Measurements from ENCODE around the gene LETMD1. TPM values are rescaled to one million over a fixed set of nuclear protein-coding genes. Genes with fewer than 3 reads are reported as not detected.

Gene LETMD1
- total RNA-seq, 3 donors from 2014 or later: 40.6 to 47.6 (median 42.5) TPM

DNA sequence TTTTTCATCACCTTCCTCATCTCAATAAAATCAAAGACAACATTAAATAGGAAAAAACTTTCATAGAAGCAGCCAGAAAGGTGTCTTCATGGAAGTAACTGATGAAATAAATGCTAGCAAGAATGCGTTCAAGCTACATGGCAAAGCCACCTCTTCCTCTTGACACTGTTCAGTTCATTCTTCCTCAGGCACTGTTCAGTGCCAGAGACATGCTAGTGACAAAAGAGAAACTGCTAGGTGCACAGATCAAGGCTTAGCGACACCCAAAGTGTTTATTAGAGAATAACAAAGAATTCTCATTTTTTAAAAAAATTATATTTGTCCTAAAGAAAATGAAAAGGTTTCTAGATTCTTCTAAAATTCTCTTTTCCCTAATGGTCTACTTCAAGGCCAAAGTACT lies 29.2 kb upstream of the LETMD1 start:
- no peak for DNase-seq
- Mint-ChIP-seq H3K36me3 (ENCODE audit: insufficient read depth) (no peaks in the 10 kb centered on the region), H3K27me3 (ENCODE audit: low read depth) (no peaks in the 10 kb centered on the region), H3K4me1 (ENCODE audit: low read depth) (peaks cover 45% of the 10 kb centered on the region), H3K9me3 (no peaks in the 10 kb centered on the region), H3K4me3 (no peak overlapping the region)
- ATAC-seq: no peak

DNA sequence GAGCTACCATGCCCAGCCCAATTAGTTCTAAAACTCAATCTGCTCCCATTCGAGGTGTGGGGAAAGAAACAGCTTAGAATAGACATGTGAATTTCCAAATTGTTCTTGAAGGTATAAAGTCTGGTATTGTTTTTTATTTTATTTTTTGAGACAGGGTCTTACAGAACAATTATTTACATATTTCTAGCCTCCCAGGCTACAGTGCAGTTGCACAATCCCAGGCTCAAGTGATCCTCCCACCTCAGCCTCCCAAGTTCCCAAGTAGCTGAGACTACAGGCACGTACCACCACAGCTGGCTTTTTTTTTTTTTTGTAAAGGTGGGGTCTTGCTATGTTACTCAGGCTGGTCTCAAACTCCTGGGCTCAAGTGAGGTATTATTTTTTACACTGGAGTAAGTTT lies 28.2 kb upstream of the LETMD1 start:
- no peaks in the 10 kb centered on the region for H3K9me3 Mint-ChIP-seq
- no peak for ATAC-seq
- no peaks in the 10 kb centered on the region for H3K27me3 Mint-ChIP-seq (ENCODE audit: low read depth)
- H3K4me1 Mint-ChIP-seq (ENCODE audit: low read depth): peaks cover 55% of the 10 kb centered on the region
- no peaks in the 10 kb centered on the region for H3K36me3 Mint-ChIP-seq (ENCODE audit: insufficient read depth)
- no peak for DNase-seq
- H3K4me3 Mint-ChIP-seq: no peak overlapping the region

DNA sequence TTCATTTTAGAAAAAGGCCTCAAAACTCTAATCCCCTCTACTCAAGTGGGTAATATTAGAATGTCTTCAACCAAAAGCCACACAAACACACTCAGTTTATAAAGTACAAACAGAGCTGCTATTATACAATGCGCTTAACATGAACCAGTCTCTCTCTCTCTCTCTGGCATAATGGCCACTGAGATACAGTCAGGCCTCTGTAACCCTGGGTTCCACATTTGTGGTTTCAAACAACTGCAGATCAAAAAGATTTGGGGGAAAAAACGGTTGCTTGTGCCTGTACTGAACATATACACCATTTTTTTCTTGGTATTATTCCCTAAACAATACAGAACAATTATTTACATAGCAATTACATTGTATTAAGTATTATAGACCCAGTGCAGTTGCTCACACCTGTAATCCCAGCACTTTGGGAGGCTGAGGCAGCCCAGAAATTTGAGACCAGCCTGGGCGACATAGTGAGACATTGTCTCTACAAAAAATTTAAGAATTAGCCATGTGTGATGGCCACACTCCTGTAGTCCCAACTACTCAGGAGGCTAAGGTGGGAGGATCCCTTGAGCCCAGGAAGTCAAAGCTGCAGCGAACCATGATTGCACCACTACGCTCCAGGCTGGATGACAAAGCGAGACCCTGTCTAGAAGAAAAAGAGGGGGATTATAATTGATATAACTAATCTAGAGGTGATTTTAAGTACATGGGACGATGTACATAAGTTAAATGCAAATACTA lies 27.5 kb upstream of the LETMD1 start:
- H3K4me3 Mint-ChIP-seq: no peak overlapping the region
- no peaks in the 10 kb centered on the region for H3K27me3 Mint-ChIP-seq (ENCODE audit: low read depth)
- ATAC-seq: no peak
- H3K36me3 Mint-ChIP-seq (ENCODE audit: insufficient read depth): no peaks in the 10 kb centered on the region
- H3K9me3 Mint-ChIP-seq: no peaks in the 10 kb centered on the region
- peaks cover 60% of the 10 kb centered on the region for H3K4me1 Mint-ChIP-seq (ENCODE audit: low read depth)
- DNase-seq: no peak

DNA sequence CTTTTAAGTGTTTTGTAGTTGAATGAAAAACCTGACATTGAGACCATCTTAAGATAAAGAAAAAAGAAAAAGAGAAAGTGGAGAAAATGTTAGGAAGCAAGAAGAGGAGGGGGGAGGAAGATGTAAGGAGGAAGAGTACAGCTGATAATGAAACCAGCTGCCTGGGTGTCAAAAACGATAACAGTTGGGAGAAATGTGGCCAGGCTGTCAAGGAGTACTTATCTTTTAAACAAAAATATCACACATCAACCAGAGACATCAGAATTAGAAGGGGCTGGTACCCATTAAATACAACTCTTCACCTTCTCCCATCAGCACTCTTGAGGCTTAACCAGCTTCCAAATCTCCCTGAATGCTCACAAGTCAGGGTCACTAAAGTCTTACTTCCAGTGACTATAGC lies 26.4 kb upstream of the LETMD1 start:
- no peak for ATAC-seq
- H3K4me1 Mint-ChIP-seq (ENCODE audit: low read depth): peaks cover 63% of the 10 kb centered on the region
- no peak for DNase-seq

DNA sequence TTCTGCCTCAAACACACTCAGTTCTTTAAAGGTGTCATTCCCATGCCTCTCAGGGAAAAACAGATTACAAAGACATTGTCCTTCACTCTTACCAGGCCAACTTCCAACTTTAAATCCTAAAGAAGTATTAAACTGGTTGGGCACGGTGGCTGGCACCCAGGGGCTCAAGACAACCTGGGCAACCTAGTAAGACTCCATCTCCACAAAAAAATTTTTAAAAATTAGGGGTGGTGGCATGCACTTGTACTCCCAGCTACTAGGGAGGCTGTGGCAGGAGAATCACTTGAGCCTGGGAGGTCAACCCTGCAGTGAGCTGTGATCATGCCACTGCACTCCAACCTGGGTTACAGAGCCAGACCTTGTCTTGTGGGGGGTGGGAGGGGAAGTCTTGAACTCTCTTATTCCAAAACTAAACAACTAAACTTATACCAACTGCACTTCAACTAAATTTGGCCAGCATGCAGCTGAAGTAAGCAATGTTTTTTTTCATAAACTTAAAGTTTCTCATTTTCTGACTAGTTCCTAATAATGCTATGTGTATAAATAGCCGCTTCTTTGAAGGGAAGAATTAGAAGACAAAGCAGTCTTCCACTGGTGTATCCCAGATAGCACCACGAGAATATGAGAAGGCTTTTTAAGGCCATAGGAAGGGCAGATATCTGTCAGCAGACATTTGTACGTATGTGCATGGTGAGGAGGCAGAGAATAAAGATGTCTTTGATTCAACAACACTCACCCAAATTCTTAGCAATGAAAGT lies 24.3 kb upstream of the LETMD1 start:
- Mint-ChIP-seq H3K4me1 (ENCODE audit: low read depth) (peaks cover 71% of the 10 kb centered on the region), H3K4me3 (peak overlapping the region; percentile 95), H3K36me3 (ENCODE audit: insufficient read depth) (no peaks in the 10 kb centered on the region), H3K27me3 (ENCODE audit: low read depth) (no peaks in the 10 kb centered on the region), H3K9me3 (no peaks in the 10 kb centered on the region)
- DNase-seq: no peak
- no peak for ATAC-seq

More for the DNA sequence above, 26.4 kb upstream of the LETMD1 start:
- H3K9me3 Mint-ChIP-seq: no peaks in the 10 kb centered on the region
- H3K27me3 Mint-ChIP-seq (ENCODE audit: low read depth): no peaks in the 10 kb centered on the region
- no peaks in the 10 kb centered on the region for H3K36me3 Mint-ChIP-seq (ENCODE audit: insufficient read depth)
- H3K4me3 Mint-ChIP-seq: peak overlapping the region; percentile 27

DNA sequence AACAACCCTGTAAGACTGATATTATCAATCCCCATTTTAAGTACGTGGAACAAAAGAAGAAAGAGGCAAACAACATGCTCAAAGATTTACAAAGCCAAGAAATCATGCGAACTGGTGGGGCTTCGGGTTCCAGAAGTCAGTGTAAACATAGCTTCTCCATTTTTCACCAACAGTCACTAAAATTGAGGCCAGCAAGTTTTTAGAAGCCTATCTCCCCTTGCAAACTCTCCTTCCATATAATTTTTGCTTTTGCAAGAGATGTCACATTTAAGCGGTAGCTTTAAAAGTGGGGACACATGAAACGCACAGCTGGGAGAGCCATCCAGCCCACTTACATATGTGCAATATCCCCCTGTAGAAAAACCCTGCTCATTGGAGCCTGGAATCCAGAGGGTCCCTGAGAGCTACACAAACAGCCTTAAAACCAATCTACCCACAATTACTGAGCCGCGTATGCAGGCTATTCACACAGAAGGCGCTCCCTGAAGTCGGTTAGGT lies 22.7 kb upstream of the LETMD1 start:
- peaks cover 64% of the 10 kb centered on the region for H3K4me1 Mint-ChIP-seq (ENCODE audit: low read depth)
- H3K27me3 Mint-ChIP-seq (ENCODE audit: low read depth): no peaks in the 10 kb centered on the region
- no peaks in the 10 kb centered on the region for H3K36me3 Mint-ChIP-seq (ENCODE audit: insufficient read depth)
- H3K4me3 Mint-ChIP-seq: peak overlapping the region; percentile 95
- ATAC-seq (no peak), DNase-seq (no peak)
- H3K9me3 Mint-ChIP-seq: no peaks in the 10 kb centered on the region

- peaks cover 57% of the 10 kb centered on the region for H3K4me1 Mint-ChIP-seq (ENCODE audit: low read depth)
- H3K36me3 Mint-ChIP-seq (ENCODE audit: insufficient read depth): no peaks in the 10 kb centered on the region
- H3K9me3 Mint-ChIP-seq: no peaks in the 10 kb centered on the region
- peak within 1 kb of the TSS; percentile 95 for H3K4me3 Mint-ChIP-seq
- H3K27me3 Mint-ChIP-seq (ENCODE audit: low read depth): no peaks in the 10 kb centered on the region
- ATAC-seq: peak; percentile 87 to 88
- peak; percentile 89 for DNase-seq
Measured at GRCh38 chr12:51025836-51026638, 22.1 kb upstream of the LETMD1 start, which contains the start of gene SLC11A2. TSS of gene SLC11A2 (minus strand) at chr12:51026384. CDS start at chr12:51010728, 15,656 bp downstream.

DNA sequence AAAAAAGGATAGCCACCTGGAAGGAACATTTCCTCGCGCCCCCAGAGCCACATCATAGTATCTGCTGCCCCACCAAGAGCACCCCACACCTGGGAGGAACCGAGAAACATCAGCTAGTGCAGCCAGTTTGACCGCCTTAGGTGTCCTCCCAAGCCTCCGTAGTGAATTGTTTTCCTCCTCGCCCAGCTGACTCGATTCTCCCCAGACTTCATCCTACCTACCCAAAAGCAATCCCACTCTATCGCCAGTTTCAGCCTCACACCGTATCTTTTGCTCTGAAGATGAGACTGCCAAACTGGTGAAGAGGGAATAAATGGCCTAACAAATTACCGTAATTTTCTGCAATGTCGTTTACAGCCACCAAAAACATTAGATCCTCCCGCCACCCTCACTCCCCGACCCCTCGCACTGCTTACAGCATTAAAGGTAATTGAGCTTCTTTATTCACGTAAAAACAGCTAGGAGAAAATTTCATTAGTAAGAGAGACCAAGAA lies 20.7 kb upstream of the LETMD1 start:
- Mint-ChIP-seq H3K36me3 (ENCODE audit: insufficient read depth) (no peaks in the 10 kb centered on the region), H3K27me3 (ENCODE audit: low read depth) (no peaks in the 10 kb centered on the region), H3K9me3 (no peaks in the 10 kb centered on the region), H3K4me3 (peak overlapping the region; percentile 95), H3K4me1 (ENCODE audit: low read depth) (peaks cover 44% of the 10 kb centered on the region)
- ATAC-seq (no peak), DNase-seq (no peak)

DNA sequence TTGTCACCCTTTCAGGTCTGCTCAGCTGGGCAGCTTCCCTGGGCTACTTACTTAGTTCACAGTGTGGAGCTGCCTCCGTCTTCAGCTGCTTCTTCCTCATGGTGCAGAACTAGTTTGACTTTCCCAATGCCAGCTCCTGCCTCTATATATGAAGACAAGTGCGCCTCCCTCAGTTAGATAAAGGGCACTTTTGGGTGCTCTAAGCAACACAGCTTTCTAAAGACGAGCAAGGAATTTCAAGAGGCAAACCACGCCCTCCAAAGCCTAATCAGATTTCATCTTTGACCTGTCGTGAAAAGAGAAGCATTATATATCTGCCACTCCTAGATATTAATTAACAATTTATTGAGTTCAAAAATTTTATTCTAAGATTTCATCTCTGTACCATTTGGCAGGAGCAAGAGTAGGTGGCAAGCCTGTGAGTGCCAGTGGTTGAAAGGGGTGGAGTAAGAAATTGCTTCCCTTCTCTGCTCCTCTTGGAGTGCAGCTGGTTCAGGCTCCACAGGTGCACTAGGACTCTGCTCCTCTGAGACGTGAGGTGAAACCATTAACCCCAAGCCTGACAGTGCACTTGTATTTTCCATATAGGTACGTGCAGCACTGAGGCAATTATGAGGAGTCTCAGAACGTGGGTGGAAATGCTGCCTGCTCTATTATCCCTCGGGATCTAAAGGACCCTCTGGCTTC lies 19.9 kb upstream of the LETMD1 start:
- Mint-ChIP-seq H3K36me3 (ENCODE audit: insufficient read depth) (no peaks in the 10 kb centered on the region), H3K27me3 (ENCODE audit: low read depth) (no peaks in the 10 kb centered on the region), H3K4me1 (ENCODE audit: low read depth) (peaks cover 39% of the 10 kb centered on the region), H3K9me3 (no peaks in the 10 kb centered on the region), H3K4me3 (peak overlapping the region; percentile 2)
- ATAC-seq (no peak), DNase-seq (no peak)

DNA sequence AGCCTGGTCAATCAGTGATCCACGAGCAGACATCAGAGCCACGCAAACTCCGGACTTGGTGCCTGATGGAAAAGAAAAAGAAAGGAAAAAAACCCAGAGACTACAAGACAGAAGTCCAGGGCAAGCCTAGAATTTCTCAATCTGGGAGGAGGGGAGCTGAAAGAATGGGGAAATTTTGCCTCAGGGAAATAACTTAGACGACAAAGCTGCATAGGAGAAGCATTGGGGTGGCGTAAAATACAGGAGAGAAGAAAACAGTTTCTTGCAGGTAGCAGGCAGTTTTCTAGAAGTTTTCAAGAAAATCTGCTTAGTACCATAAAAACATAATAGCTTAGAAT lies 19.3 kb upstream of the LETMD1 start:
- DNase-seq (no peak), ATAC-seq (no peak)
- H3K4me3 Mint-ChIP-seq: no peak overlapping the region
- H3K4me1 Mint-ChIP-seq (ENCODE audit: low read depth): peaks cover 34% of the 10 kb centered on the region
- no peaks in the 10 kb centered on the region for H3K9me3 Mint-ChIP-seq
- no peaks in the 10 kb centered on the region for H3K36me3 Mint-ChIP-seq (ENCODE audit: insufficient read depth)
- no peaks in the 10 kb centered on the region for H3K27me3 Mint-ChIP-seq (ENCODE audit: low read depth)

DNA sequence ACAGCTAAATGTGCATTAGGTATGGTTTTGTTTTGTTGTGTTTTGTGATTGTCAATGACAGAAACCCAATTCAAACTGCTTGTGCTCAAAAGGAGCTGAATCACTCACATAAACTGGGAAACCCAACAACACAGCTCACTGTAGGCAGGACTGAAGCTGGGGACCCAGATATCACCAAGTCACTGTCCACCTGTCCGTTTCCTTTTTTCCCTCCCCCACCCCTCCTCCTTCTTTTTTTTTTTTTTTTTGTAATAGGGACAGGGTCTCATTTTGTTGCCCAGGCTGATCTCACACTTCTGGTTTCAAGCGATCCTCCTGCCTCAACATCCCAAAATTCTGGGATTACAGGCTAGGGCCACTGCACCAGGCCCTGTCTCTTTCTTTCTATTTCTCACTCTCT lies 15.1 kb upstream of the LETMD1 start:
- no peak for DNase-seq
- H3K36me3 Mint-ChIP-seq (ENCODE audit: insufficient read depth): no peaks in the 10 kb centered on the region

DNA sequence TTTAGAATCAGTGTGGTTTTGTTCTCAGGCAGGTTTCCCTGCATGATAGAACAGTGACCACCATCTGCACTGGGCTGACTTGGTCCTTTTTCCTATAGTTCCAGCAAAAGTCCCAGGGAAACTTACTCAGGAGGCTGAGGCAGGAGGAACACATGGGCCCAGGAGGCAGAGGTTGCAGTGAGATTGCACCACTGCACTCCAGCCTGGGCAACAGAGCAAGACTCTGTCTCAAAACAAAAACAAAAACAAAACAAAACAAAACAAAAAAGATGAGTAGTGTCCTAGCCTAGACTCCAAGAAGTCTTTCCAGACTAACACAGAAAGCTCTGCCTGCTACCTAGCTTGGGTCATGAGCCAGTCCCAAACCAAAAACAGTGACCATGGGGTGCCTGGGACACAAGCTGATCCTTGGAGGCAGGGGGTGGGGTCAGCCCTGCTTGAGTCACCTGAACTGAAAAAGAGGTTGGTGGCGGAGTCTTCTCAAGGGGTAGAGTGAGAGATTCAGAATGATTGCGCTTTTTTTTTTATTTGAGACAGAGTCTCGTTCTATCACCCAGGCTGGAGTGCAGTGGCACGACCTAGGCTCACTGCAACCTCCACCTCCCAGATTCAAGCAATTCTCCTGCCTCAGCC lies 14.6 kb upstream of the LETMD1 start:
- ATAC-seq: no peak
- H3K36me3 Mint-ChIP-seq (ENCODE audit: insufficient read depth): no peaks in the 10 kb centered on the region
- H3K9me3 Mint-ChIP-seq: no peaks in the 10 kb centered on the region
- H3K27me3 Mint-ChIP-seq (ENCODE audit: low read depth): no peaks in the 10 kb centered on the region
- no peaks in the 10 kb centered on the region for H3K4me1 Mint-ChIP-seq (ENCODE audit: low read depth)
- no peak overlapping the region for H3K4me3 Mint-ChIP-seq
- DNase-seq: no peak

More for the DNA sequence above, 15.1 kb upstream of the LETMD1 start:
- Mint-ChIP-seq H3K4me1 (ENCODE audit: low read depth) (peaks cover 1% of the 10 kb centered on the region), H3K4me3 (no peak overlapping the region), H3K27me3 (ENCODE audit: low read depth) (no peaks in the 10 kb centered on the region), H3K9me3 (no peaks in the 10 kb centered on the region)
- no peak for ATAC-seq

GRCh38 chr12:51036279-51036678 lies 11.8 kb upstream of the LETMD1 start:
- H3K4me1 Mint-ChIP-seq (ENCODE audit: low read depth): no peaks in the 10 kb centered on the region
- no peaks in the 10 kb centered on the region for H3K36me3 Mint-ChIP-seq (ENCODE audit: insufficient read depth)
- ATAC-seq (no peak), DNase-seq (no peak)
- H3K9me3 Mint-ChIP-seq: no peaks in the 10 kb centered on the region
- no peaks in the 10 kb centered on the region for H3K27me3 Mint-ChIP-seq (ENCODE audit: low read depth)
- no peak overlapping the region for H3K4me3 Mint-ChIP-seq
